ENCODE results near the gene HNRNPH1. TPM values are rescaled to one million over a fixed set of nuclear protein-coding genes. Genes with fewer than 3 reads are reported as not detected.
A peak's percentile ranks its signal among the peaks of the same experiment; 100 is the strongest.

HNRNPH1 gene
- total RNA-seq, 2 experiments from 2014 or later = 2,404 to 2,435 TPM

DNA sequence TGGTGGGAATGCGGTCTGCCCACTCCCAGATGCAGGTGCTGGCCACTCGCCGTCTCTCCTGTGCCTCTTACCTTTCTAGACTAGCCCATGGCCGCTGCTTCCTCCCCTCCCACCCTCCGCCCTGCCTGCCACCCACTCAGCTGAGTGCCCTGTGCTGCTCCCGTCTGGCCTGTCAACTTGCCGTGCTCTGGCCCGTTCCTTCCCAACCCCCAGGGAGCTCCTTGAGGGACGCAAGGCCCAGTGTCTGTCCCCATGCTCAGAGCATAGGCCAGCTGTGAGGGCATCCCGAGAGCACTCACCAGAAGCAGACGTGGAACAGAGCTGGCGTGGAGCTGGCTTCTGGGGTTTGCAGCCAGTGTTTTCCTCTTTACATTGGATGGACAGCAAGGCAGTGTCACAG is 20.2 kb downstream of the HNRNPH1 start:
- intact Hi-C loops (cut with DNase I, micrococcal nuclease) = no loop called here
- H3K36me3 Mint-ChIP-seq (ENCODE audit: low read depth) = peaks cover 69% of the 10 kb centered on the region
- H3K27ac ChIP-seq (ENCODE audit: low read depth in 1 of 2, low read length in 2 of 2) = no peak overlapping the region
- H3K36me3 ChIP-seq (ENCODE audit: insufficient read depth, low read length) = peaks cover 64% of the 10 kb centered on the region
- peaks cover 10% of the 10 kb centered on the region for H3K4me1 ChIP-seq (ENCODE audit: insufficient read depth, low read length)
- peaks cover 9% of the 10 kb centered on the region for H3K4me1 Mint-ChIP-seq (ENCODE audit: low read depth)
- no peaks in the 10 kb centered on the region for H3K27me3 ChIP-seq (ENCODE audit: control insufficient read depth in 1 of 2, insufficient read depth in 2 of 2, low read length in 2 of 2)
- H3K27me3 Mint-ChIP-seq = no peaks in the 10 kb centered on the region
- DNase-seq (no peak), ATAC-seq (ENCODE audit: poor library complexity) (no peak)
- no peaks in the 10 kb centered on the region for H3K9me3 ChIP-seq (ENCODE audit: control insufficient read depth in 1 of 2, insufficient read depth in 1 of 2, low read length in 2 of 2)
- H3K27ac Mint-ChIP-seq = no peak overlapping the region
- no peak overlapping the region for H3K4me3 ChIP-seq (ENCODE audit: low read length)
- ChIA-PET CTCF (no interaction called here), POLR2A (interaction anchor here (1.7 to 14.8 kb wide), 2 partner anchors 10 to 18 kb away, joined by 6 to 226 read pairs; partner anchors contain the start of gene HNRNPH1)
- no peak overlapping the region for H3K4me3 Mint-ChIP-seq
- TF ChIP-seq, protein P1, sequence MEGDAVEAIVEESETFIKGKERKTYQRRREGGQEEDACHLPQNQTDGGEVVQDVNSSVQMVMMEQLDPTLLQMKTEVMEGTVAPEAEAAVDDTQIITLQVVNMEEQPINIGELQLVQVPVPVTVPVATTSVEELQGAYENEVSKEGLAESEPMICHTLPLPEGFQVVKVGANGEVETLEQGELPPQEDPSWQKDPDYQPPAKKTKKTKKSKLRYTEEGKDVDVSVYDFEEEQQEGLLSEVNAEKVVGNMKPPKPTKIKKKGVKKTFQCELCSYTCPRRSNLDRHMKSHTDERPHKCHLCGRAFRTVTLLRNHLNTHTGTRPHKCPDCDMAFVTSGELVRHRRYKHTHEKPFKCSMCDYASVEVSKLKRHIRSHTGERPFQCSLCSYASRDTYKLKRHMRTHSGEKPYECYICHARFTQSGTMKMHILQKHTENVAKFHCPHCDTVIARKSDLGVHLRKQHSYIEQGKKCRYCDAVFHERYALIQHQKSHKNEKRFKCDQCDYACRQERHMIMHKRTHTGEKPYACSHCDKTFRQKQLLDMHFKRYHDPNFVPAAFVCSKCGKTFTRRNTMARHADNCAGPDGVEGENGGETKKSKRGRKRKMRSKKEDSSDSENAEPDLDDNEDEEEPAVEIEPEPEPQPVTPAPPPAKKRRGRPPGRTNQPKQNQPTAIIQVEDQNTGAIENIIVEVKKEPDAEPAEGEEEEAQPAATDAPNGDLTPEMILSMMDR (IDR thresholded peaks at IDR 0.05) = no peak
- no peaks in the 10 kb centered on the region for H3K9me3 Mint-ChIP-seq

GRCh38 chr5:179601871-179602625 is 21.4 kb downstream of the HNRNPH1 start:
- CTCF ChIA-PET = no interaction called here
- H3K36me3 ChIP-seq (ENCODE audit: insufficient read depth, low read length) = peaks cover 62% of the 10 kb centered on the region
- Mint-ChIP-seq H3K27ac (no peak overlapping the region), H3K27me3 (no peaks in the 10 kb centered on the region), H3K9me3 (no peaks in the 10 kb centered on the region), H3K4me3 (no peak overlapping the region), H3K36me3 (ENCODE audit: low read depth) (peaks cover 62% of the 10 kb centered on the region), H3K4me1 (ENCODE audit: low read depth) (no peaks in the 10 kb centered on the region)
- H3K4me1 ChIP-seq (ENCODE audit: insufficient read depth, low read length) = no peaks in the 10 kb centered on the region
- DNase-seq (no peak), ATAC-seq (ENCODE audit: poor library complexity) (no peak)
- no peaks in the 10 kb centered on the region for H3K27me3 ChIP-seq (ENCODE audit: control insufficient read depth in 1 of 2, insufficient read depth in 2 of 2, low read length in 2 of 2)
- no peak overlapping the region for H3K4me3 ChIP-seq (ENCODE audit: low read length)
- TF ChIP-seq, protein P1 (IDR thresholded peaks at IDR 0.05) = no peak
- POLR2A ChIA-PET = interaction anchor here (14.8 kb wide), 1 partner anchor 20 kb away, joined by 226 read pairs; the partner anchor contains the start of gene HNRNPH1
- H3K27ac ChIP-seq (ENCODE audit: low read depth in 1 of 2, low read length in 2 of 2) = no peak overlapping the region
- intact Hi-C loops (cut with DNase I, micrococcal nuclease) = no loop called here
- no peaks in the 10 kb centered on the region for H3K9me3 ChIP-seq (ENCODE audit: control insufficient read depth in 1 of 2, insufficient read depth in 1 of 2, low read length in 2 of 2)

- H3K27ac ChIP-seq (ENCODE audit: low read depth in 1 of 2, low read length in 2 of 2) = no peak overlapping the region
- H3K27ac Mint-ChIP-seq = no peak overlapping the region
- POLR2A ChIA-PET = interaction anchor here (0.9 to 1.3 kb wide), 2 partner anchors 24 to 51 kb away, joined by 3 to 4 read pairs; partner anchors contain the start of gene HNRNPH1
- peaks cover 66% of the 10 kb centered on the region for H3K36me3 Mint-ChIP-seq (ENCODE audit: low read depth)
- no peaks in the 10 kb centered on the region for H3K4me1 Mint-ChIP-seq (ENCODE audit: low read depth)
- no peaks in the 10 kb centered on the region for H3K9me3 ChIP-seq (ENCODE audit: control insufficient read depth in 1 of 2, insufficient read depth in 1 of 2, low read length in 2 of 2)
- DNase-seq (peak in 1 of 14 experiments; percentile 22), ATAC-seq (ENCODE audit: poor library complexity) (no peak)
- peaks cover 58% of the 10 kb centered on the region for H3K36me3 ChIP-seq (ENCODE audit: insufficient read depth, low read length)
- no peaks in the 10 kb centered on the region for H3K9me3 Mint-ChIP-seq
- TF ChIP-seq, protein P1 (IDR thresholded peaks at IDR 0.05) = no peak
- H3K4me1 ChIP-seq (ENCODE audit: insufficient read depth, low read length) = no peaks in the 10 kb centered on the region
- no peaks in the 10 kb centered on the region for H3K27me3 ChIP-seq (ENCODE audit: control insufficient read depth in 1 of 2, insufficient read depth in 2 of 2, low read length in 2 of 2)
- no peak overlapping the region for H3K4me3 ChIP-seq (ENCODE audit: low read length)
- intact Hi-C loops (cut with DNase I, micrococcal nuclease) = no loop called here
- no peak overlapping the region for H3K4me3 Mint-ChIP-seq
- CTCF ChIA-PET = interaction anchor here (1.0 kb wide), 1 partner anchor 15 kb away, joined by 5 read pairs; no protein-coding TSS in a partner anchor
- no peaks in the 10 kb centered on the region for H3K27me3 Mint-ChIP-seq
Measured at GRCh38 chr5:179599973-179600372, 23.5 kb downstream of the HNRNPH1 start.

Measured in CD4-positive, alpha-beta T cell (primary cell).